HEK293 (cell line): ENCODE measurements around the gene TUNAR.

Source experiments
- CTCF ChIA-PET: fragments of 350-600 bp; formaldehyde crosslinking; extraction: SDS; loops from one replicate; lab custom pipeline; 2021; ENCODE audit warnings: antibody characterized with exemption; lab: Yijun Ruan, JAX
- POLR2A ChIA-PET: fragments of 300-600 bp; formaldehyde crosslinking; extraction: SDS; loops from one replicate; lab custom pipeline; 2020; ENCODE audit warnings: antibody characterized with exemption, inconsistent platforms; lab: Yijun Ruan, JAX
- H3K27ac ChIP-seq: fragments of 200-500 bp; sonication (Bioruptor generic); 2 replicates; pipeline ENCODE4 v1.5.1; 2014; ENCODE audit warnings: low read depth, low read length, control low read depth, inconsistent platforms; ENCODE audit errors: extremely low read depth
- H3K36me3 ChIP-seq, 2 experiments: fragments of 200-500 bp in 1 of 2; sonication (Bioruptor generic) in 1 of 2; 1 replicate in 1 of 2; 2 replicates in 1 of 2; pipeline ENCODE4 v1.5.1; 2014 to 2017; ENCODE audit warnings: inconsistent platforms in 2 of 2, low read length in 2 of 2; ENCODE audit not compliant: control insufficient read depth in 2 of 2, insufficient read depth in 1 of 2
- H3K4me1 ChIP-seq: fragments of 200-500 bp; sonication (Bioruptor generic); 2 replicates; pipeline ENCODE4 v1.5.1; 2014; ENCODE audit warnings: mild to moderate bottlenecking, low read length, inconsistent platforms; ENCODE audit not compliant: control insufficient read depth, insufficient read depth
- H3K4me3 ChIP-seq: 2 replicates; pipeline ENCODE4 v1.5.1; 2011; ENCODE audit warnings: low read depth, mild to moderate bottlenecking, control low read depth, low read length, moderate library complexity
- H3K9me3 ChIP-seq: fragments of 200-500 bp; sonication (Bioruptor generic); 2 replicates; pipeline ENCODE4 v1.5.1; 2014; ENCODE audit warnings: low read depth, low read length, inconsistent platforms; ENCODE audit not compliant: control insufficient read depth, insufficient read depth
- FEZF1 ChIP-seq: fragments of 450-650 bp; formaldehyde crosslinking; IDR thresholded peaks from 2 replicates; pipeline ENCODE4 v1.5.1; 2016; ENCODE audit warnings: missing biosample characterization, missing genetic modification characterization
- KLF9 ChIP-seq: fragments of 450-650 bp; formaldehyde crosslinking; IDR thresholded peaks from 2 replicates; pipeline ENCODE4 v1.5.1; 2016; ENCODE audit warnings: missing biosample characterization, missing genetic modification characterization, low read depth
- MEIS1 ChIP-seq: sonication (generic); formaldehyde crosslinking; IDR thresholded peaks from 2 replicates; pipeline ENCODE4 v1.8.1; 2022; ENCODE audit warnings: missing genetic modification reagents, mild to moderate bottlenecking, borderline replicate concordance
- SP3 ChIP-seq: fragments of 450-650 bp; formaldehyde crosslinking; IDR thresholded peaks from 2 replicates; pipeline ENCODE4 v1.5.1; 2016; ENCODE audit warnings: missing biosample characterization, missing genetic modification characterization
- WT1 ChIP-seq: fragments of 450-650 bp; formaldehyde crosslinking; IDR thresholded peaks from 2 replicates; pipeline ENCODE4 v1.5.1; 2016; ENCODE audit warnings: missing biosample characterization, missing genetic modification characterization
- YY2 ChIP-seq: fragments of 450-650 bp; formaldehyde crosslinking; IDR thresholded peaks from 2 replicates; pipeline ENCODE4 v1.5.1; 2016; ENCODE audit warnings: missing biosample characterization, missing genetic modification characterization
- ZFP41 ChIP-seq: fragments of 450-650 bp; formaldehyde crosslinking; IDR thresholded peaks from 2 replicates; pipeline ENCODE4 v1.5.1; 2016; ENCODE audit warnings: missing biosample characterization, missing genetic modification characterization, borderline replicate concordance
- ZNF146 ChIP-seq: fragments of 450-650 bp; formaldehyde crosslinking; IDR thresholded peaks from 2 replicates; pipeline ENCODE4 v1.5.1; 2016; ENCODE audit warnings: missing biosample characterization, missing genetic modification characterization
- ZNF155 ChIP-seq: fragments of 450-650 bp; formaldehyde crosslinking; IDR thresholded peaks from 2 replicates; pipeline ENCODE4 v1.5.1; 2016; ENCODE audit warnings: missing biosample characterization, missing genetic modification characterization
- ZNF16 ChIP-seq: fragments of 450-650 bp; formaldehyde crosslinking; IDR thresholded peaks from 2 replicates; pipeline ENCODE4 v1.5.1; 2016; ENCODE audit warnings: low read depth, missing biosample characterization, missing genetic modification characterization
- ZNF175 ChIP-seq: fragments of 450-650 bp; formaldehyde crosslinking; IDR thresholded peaks from 2 replicates; pipeline ENCODE4 v1.5.1; 2016; ENCODE audit warnings: missing biosample characterization, missing genetic modification characterization
- ZNF202 ChIP-seq: fragments of 450-650 bp; formaldehyde crosslinking; IDR thresholded peaks from 2 replicates; pipeline ENCODE4 v1.5.1; 2016; ENCODE audit warnings: missing biosample characterization, missing genetic modification characterization, borderline replicate concordance
- ZNF211 ChIP-seq: fragments of 450-650 bp; formaldehyde crosslinking; IDR thresholded peaks from 2 replicates; pipeline ENCODE4 v1.5.1; 2016; ENCODE audit warnings: low read depth, missing biosample characterization, missing genetic modification characterization
- ZNF292 ChIP-seq: fragments of 450-650 bp; formaldehyde crosslinking; IDR thresholded peaks from 2 replicates; pipeline ENCODE4 v1.5.1; 2016; ENCODE audit warnings: low read depth, missing biosample characterization, missing genetic modification characterization, borderline replicate concordance
- ZNF350 ChIP-seq: fragments of 450-650 bp; formaldehyde crosslinking; IDR thresholded peaks from 2 replicates; pipeline ENCODE4 v1.5.0; 2017; ENCODE audit warnings: missing biosample characterization, mild to moderate bottlenecking, missing genetic modification characterization
- ZNF426 ChIP-seq: fragments of 450-650 bp; formaldehyde crosslinking; IDR thresholded peaks from 2 replicates; pipeline ENCODE4 v1.5.1; 2017; ENCODE audit warnings: missing biosample characterization, missing genetic modification characterization, mild to moderate bottlenecking, inconsistent platforms, moderate library complexity
- ZNF48 ChIP-seq: fragments of 450-650 bp; formaldehyde crosslinking; IDR thresholded peaks from 2 replicates; pipeline ENCODE4 v1.5.1; 2016; ENCODE audit warnings: missing biosample characterization, missing genetic modification characterization
- ZNF521 ChIP-seq: fragments of 450-650 bp; formaldehyde crosslinking; IDR thresholded peaks from 2 replicates; pipeline ENCODE4 v1.5.1; 2017; ENCODE audit warnings: missing biosample characterization, mild to moderate bottlenecking, missing genetic modification characterization
- ZNF571 ChIP-seq: fragments of 450-650 bp; formaldehyde crosslinking; IDR thresholded peaks from 2 replicates; pipeline ENCODE4 v1.5.0; 2017; ENCODE audit warnings: missing biosample characterization, missing genetic modification characterization
- ZNF660 ChIP-seq: fragments of 450-650 bp; IDR thresholded peaks from 2 replicates; pipeline ENCODE4 v1.5.1; 2018; ENCODE audit warnings: missing biosample characterization, mild to moderate bottlenecking, missing genetic modification characterization
- ZSCAN16 ChIP-seq: fragments of 450-650 bp; formaldehyde crosslinking; IDR thresholded peaks from 2 replicates; pipeline ENCODE4 v1.5.1; 2016; ENCODE audit warnings: missing biosample characterization, missing genetic modification characterization
- ZSCAN23 ChIP-seq: fragments of 450-650 bp; formaldehyde crosslinking; IDR thresholded peaks from 2 replicates; pipeline ENCODE4 v1.5.1; 2016; ENCODE audit warnings: missing biosample characterization, missing genetic modification characterization
- TF ChIP-seq, protein P1 (sequence below): fragments of 450-650 bp; IDR thresholded peaks from 2 replicates; pipeline ENCODE4 v1.5.1; 2018; ENCODE audit warnings: missing biosample characterization, mild to moderate bottlenecking, missing genetic modification characterization
- TF ChIP-seq, protein P2 (sequence below): fragments of 450-650 bp; formaldehyde crosslinking; IDR thresholded peaks from 2 replicates; pipeline ENCODE4 v1.5.1; 2016; ENCODE audit warnings: missing biosample characterization, missing genetic modification characterization
- TF ChIP-seq, protein P3 (sequence below): fragments of 450-650 bp; formaldehyde crosslinking; IDR thresholded peaks from 2 replicates; pipeline ENCODE4 v1.5.1; 2017; ENCODE audit warnings: missing biosample characterization, missing genetic modification characterization
- TF ChIP-seq, protein P4 (sequence below): IDR thresholded peaks from 2 replicates; pipeline ENCODE4 v1.6.1; 2011; ENCODE audit warnings: mild to moderate bottlenecking, low read depth, low read length, borderline replicate concordance
- TF ChIP-seq, protein P5 (sequence below): fragments of 450-650 bp; formaldehyde crosslinking; IDR thresholded peaks from 2 replicates; pipeline ENCODE4 v1.5.1; 2016; ENCODE audit warnings: missing biosample characterization, missing genetic modification characterization
- TF ChIP-seq, protein P6 (sequence below): fragments of 450-650 bp; formaldehyde crosslinking; IDR thresholded peaks from 2 replicates; pipeline ENCODE4 v1.5.1; 2016; ENCODE audit warnings: missing biosample characterization, missing genetic modification characterization

TUNAR gene

DNA sequence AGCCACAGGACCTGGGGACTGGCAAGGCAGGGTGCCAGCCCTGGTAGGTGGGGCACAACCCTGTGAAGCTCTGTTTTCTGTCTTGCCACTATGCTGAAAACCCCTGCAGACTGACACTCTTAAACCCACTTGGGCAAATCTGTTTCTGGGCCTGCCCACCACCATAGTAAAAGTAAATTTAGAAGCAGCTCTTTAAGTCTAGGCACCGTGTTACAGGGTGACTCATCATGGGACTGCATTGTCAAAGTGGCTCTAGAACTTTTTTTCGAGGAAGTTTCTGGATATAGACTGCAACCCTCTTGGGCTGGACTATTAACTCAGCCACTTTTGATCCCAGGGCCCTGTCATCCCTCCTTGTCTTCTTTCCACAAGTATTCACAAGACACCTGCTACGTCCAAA is 7.7 kb downstream of the TUNAR start:
- H3K27ac ChIP-seq = no peak overlapping the region
- no peak overlapping the region for H3K4me3 ChIP-seq
- ChIA-PET CTCF (no interaction called here), POLR2A (no interaction called here)
- H3K4me1 ChIP-seq = no peaks in the 10 kb centered on the region
- H3K9me3 ChIP-seq = no peaks in the 10 kb centered on the region
- H3K36me3 ChIP-seq = no peaks in the 10 kb centered on the region
- TF ChIP-seq, protein P1, sequence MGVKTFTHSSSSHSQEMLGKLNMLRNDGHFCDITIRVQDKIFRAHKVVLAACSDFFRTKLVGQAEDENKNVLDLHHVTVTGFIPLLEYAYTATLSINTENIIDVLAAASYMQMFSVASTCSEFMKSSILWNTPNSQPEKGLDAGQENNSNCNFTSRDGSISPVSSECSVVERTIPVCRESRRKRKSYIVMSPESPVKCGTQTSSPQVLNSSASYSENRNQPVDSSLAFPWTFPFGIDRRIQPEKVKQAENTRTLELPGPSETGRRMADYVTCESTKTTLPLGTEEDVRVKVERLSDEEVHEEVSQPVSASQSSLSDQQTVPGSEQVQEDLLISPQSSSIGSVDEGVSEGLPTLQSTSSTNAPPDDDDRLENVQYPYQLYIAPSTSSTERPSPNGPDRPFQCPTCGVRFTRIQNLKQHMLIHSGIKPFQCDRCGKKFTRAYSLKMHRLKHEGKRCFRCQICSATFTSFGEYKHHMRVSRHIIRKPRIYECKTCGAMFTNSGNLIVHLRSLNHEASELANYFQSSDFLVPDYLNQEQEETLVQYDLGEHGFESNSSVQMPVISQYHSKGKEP = no peak
- TF ChIP-seq, protein P2, sequence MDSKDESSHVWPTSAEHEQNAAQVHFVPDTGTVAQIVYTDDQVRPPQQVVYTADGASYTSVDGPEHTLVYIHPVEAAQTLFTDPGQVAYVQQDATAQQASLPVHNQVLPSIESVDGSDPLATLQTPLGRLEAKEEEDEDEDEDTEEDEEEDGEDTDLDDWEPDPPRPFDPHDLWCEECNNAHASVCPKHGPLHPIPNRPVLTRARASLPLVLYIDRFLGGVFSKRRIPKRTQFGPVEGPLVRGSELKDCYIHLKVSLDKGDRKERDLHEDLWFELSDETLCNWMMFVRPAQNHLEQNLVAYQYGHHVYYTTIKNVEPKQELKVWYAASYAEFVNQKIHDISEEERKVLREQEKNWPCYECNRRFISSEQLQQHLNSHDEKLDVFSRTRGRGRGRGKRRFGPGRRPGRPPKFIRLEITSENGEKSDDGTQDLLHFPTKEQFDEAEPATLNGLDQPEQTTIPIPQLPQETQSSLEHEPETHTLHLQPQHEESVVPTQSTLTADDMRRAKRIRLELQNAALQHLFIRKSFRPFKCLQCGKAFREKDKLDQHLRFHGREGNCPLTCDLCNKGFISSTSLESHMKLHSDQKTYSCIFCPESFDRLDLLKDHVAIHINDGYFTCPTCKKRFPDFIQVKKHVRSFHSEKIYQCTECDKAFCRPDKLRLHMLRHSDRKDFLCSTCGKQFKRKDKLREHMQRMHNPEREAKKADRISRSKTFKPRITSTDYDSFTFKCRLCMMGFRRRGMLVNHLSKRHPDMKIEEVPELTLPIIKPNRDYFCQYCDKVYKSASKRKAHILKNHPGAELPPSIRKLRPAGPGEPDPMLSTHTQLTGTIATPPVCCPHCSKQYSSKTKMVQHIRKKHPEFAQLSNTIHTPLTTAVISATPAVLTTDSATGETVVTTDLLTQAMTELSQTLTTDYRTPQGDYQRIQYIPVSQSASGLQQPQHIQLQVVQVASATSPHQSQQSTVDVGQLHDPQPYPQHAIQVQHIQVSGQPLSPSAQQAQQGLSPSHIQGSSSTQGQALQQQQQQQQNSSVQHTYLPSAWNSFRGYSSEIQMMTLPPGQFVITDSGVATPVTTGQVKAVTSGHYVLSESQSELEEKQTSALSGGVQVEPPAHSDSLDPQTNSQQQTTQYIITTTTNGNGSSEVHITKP = no peak
- no peak for TF ChIP-seq ZSCAN23 (tag by site-specific recombination)
- TF ChIP-seq ZNF426 = no peak
- no peak for TF ChIP-seq ZNF571 (tag by site-specific recombination)
- TF ChIP-seq MEIS1 (CRISPR knock-in tag) = no peak
- no peak for TF ChIP-seq ZSCAN16 (tag by site-specific recombination)
- TF ChIP-seq ZNF16 = no peak
- TF ChIP-seq ZNF155 = no peak
- TF ChIP-seq ZNF211 (tag by site-specific recombination) = no peak
- no peak for TF ChIP-seq ZNF350 (tag by site-specific recombination)
- no peak for TF ChIP-seq ZNF292
- no peak for TF ChIP-seq ZNF48 (tag by site-specific recombination)
- no peak for TF ChIP-seq FEZF1 (tag by site-specific recombination)
- TF ChIP-seq WT1 = no peak
- TF ChIP-seq ZNF660 (tag by site-specific recombination) = no peak
- TF ChIP-seq, protein P3, sequence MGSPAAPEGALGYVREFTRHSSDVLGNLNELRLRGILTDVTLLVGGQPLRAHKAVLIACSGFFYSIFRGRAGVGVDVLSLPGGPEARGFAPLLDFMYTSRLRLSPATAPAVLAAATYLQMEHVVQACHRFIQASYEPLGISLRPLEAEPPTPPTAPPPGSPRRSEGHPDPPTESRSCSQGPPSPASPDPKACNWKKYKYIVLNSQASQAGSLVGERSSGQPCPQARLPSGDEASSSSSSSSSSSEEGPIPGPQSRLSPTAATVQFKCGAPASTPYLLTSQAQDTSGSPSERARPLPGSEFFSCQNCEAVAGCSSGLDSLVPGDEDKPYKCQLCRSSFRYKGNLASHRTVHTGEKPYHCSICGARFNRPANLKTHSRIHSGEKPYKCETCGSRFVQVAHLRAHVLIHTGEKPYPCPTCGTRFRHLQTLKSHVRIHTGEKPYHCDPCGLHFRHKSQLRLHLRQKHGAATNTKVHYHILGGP (tag by site-specific recombination) = no peak
- TF ChIP-seq, protein P4, sequence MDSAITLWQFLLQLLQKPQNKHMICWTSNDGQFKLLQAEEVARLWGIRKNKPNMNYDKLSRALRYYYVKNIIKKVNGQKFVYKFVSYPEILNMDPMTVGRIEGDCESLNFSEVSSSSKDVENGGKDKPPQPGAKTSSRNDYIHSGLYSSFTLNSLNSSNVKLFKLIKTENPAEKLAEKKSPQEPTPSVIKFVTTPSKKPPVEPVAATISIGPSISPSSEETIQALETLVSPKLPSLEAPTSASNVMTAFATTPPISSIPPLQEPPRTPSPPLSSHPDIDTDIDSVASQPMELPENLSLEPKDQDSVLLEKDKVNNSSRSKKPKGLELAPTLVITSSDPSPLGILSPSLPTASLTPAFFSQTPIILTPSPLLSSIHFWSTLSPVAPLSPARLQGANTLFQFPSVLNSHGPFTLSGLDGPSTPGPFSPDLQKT = no peak
- no peak for TF ChIP-seq ZFP41 (tag by site-specific recombination)

DNA sequence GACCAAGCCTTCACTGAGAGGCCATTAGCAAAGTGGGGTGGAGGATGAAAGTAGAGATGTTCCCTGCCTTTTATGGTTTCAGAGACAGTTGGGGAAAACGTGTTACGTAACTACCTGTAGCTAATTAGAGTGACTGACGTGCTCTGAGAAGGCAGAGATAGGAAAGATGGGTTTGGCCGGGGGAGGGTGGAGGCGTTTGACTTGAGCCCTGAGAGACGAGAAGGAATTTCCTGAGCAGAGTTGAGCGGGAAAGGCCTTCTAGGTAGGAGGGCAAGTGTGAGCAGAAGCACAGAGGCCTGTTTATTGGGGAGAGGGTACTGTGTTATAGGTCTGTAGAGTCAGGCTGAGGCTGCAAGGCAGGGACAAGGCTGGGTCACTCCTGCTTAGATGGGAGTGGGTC is 8.6 kb downstream of the TUNAR start:
- POLR2A ChIA-PET = no interaction called here
- Histone ChIP-seq H3K27ac (no peak overlapping the region), H3K36me3 (no peaks in the 10 kb centered on the region), H3K9me3 (no peaks in the 10 kb centered on the region), H3K4me1 (no peaks in the 10 kb centered on the region), H3K4me3 (no peak overlapping the region)
- CTCF ChIA-PET = no interaction called here
- TF ChIP-seq ZNF202 (tag by site-specific recombination) = no peak
- TF ChIP-seq, protein P5, sequence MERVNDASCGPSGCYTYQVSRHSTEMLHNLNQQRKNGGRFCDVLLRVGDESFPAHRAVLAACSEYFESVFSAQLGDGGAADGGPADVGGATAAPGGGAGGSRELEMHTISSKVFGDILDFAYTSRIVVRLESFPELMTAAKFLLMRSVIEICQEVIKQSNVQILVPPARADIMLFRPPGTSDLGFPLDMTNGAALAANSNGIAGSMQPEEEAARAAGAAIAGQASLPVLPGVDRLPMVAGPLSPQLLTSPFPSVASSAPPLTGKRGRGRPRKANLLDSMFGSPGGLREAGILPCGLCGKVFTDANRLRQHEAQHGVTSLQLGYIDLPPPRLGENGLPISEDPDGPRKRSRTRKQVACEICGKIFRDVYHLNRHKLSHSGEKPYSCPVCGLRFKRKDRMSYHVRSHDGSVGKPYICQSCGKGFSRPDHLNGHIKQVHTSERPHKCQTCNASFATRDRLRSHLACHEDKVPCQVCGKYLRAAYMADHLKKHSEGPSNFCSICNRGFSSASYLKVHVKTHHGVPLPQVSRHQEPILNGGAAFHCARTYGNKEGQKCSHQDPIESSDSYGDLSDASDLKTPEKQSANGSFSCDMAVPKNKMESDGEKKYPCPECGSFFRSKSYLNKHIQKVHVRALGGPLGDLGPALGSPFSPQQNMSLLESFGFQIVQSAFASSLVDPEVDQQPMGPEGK (tag by site-specific recombination) = no peak
- TF ChIP-seq ZNF175 (tag by site-specific recombination) = no peak
- TF ChIP-seq KLF9 (tag by site-specific recombination) = no peak
- TF ChIP-seq ZNF146 (tag by site-specific recombination) = no peak
- no peak for TF ChIP-seq YY2
- TF ChIP-seq, protein P6, sequence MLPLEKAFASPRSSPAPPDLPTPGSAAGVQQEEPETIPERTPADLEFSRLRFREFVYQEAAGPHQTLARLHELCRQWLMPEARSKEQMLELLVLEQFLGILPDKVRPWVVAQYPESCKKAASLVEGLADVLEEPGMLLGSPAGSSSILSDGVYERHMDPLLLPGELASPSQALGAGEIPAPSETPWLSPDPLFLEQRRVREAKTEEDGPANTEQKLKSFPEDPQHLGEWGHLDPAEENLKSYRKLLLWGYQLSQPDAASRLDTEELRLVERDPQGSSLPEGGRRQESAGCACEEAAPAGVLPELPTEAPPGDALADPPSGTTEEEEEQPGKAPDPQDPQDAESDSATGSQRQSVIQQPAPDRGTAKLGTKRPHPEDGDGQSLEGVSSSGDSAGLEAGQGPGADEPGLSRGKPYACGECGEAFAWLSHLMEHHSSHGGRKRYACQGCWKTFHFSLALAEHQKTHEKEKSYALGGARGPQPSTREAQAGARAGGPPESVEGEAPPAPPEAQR (tag by site-specific recombination) = no peak
- no peak for TF ChIP-seq ZNF521 (tag by site-specific recombination)
- no peak for TF ChIP-seq SP3 (tag by site-specific recombination)
